Spleen (tissue), 11 donors: Measurements from ENCODE around the gene CTSK. TPM values are rescaled to one million over a fixed set of nuclear protein-coding genes. Genes with fewer than 3 reads are reported as not detected.
A peak's percentile ranks its signal among the peaks of the same experiment; 100 is the strongest.
"Not testable (repeated sequence)": the region's sequence is repeated elsewhere in the genome, so short reads cannot be mapped to it uniquely, and the experiment has no call there.

Experiments used
- DNase-seq: peaks from one replicate; pipeline ENCODE4 v3.0.0-alpha.2; 2020
- H3K27ac ChIP-seq, 8 donors: fragments of 200-600 bp; sonication (generic) in 7 of 8; 1 replicate in 4 of 8; 2 replicates in 4 of 8; pipeline versions ENCODE4 v1.5.0 to v1.8.0; 2016 to 2021; ENCODE audit warnings: inconsistent platforms in 4 of 8, mild to moderate bottlenecking in 4 of 8, moderate library complexity in 1 of 8
- H3K27me3 ChIP-seq, 7 donors: fragments of 200-600 bp; sonication (generic) in 6 of 7; replicated peaks in 1 of 7; 1 replicate in 4 of 7; 2 replicates in 3 of 7; pipeline versions ENCODE4 v1.5.0 to v1.8.0; 2016 to 2021; ENCODE audit warnings: inconsistent platforms in 3 of 7, mild to moderate bottlenecking in 1 of 7
- H3K36me3 ChIP-seq, 6 donors: fragments of 200-600 bp; sonication (generic) in 5 of 6; 1 replicate in 4 of 6; 2 replicates in 2 of 6; pipeline versions ENCODE4 v1.5.0 to v1.8.0; 2016 to 2021; ENCODE audit warnings: inconsistent platforms in 2 of 6
- H3K4me1 ChIP-seq, 6 donors: fragments of 200-600 bp; sonication (generic) in 5 of 6; 1 replicate in 3 of 6; 2 replicates in 3 of 6; pipeline versions ENCODE4 v1.5.0 to v1.8.0; 2016 to 2021; ENCODE audit warnings: inconsistent platforms in 3 of 6
- H3K4me3 ChIP-seq, 8 donors: fragments of 200-600 bp; sonication (generic) in 7 of 8; 1 replicate in 4 of 8; 2 replicates in 4 of 8; pipeline versions ENCODE4 v1.5.0 to v1.8.0; 2016 to 2021; ENCODE audit warnings: inconsistent platforms in 4 of 8, mild to moderate bottlenecking in 4 of 8, moderate library complexity in 2 of 8
- H3K9me3 ChIP-seq, 8 donors: fragments of 200-600 bp; sonication (generic) in 7 of 8; 1 replicate in 4 of 8; 2 replicates in 4 of 8; pipeline versions ENCODE4 v1.5.0 to v1.8.0; 2016 to 2021; ENCODE audit warnings: inconsistent platforms in 4 of 8
- CTCF ChIP-seq, 11 experiments: fragments of 200-600 bp in 7 of 11; fragments of 450-650 bp in 4 of 11; sonication (generic) in 4 of 11; IDR thresholded peaks in 8 of 11; conservative IDR thresholded peaks in 3 of 11; 1 replicate in 7 of 11; 2 replicates in 4 of 11; pipeline versions ENCODE4 v1.4.0 to v1.8.0; 2016 to 2021; ENCODE audit warnings: antibody characterized with exemption in 11 of 11, inconsistent platforms in 4 of 11, mild to moderate bottlenecking in 1 of 11
- POLR2A ChIP-seq, 3 donors: fragments of 450-650 bp; IDR thresholded peaks; one replicate each; pipeline ENCODE4 v1.5.1; 2017; ENCODE audit warnings: antibody characterized with exemption in 3 of 3, mild to moderate bottlenecking in 1 of 3
- POLR2AphosphoS5 ChIP-seq, 3 donors: sonication (generic); formaldehyde crosslinking; IDR thresholded peaks; one replicate each; pipeline ENCODE4 v1.5.1; 2017; ENCODE audit warnings: antibody characterized with exemption in 3 of 3
- WGBS, 5 donors: extraction: QIAGEN DNeasy Blood & Tissue Kit in 3 of 5; methylation state at CpG; one replicate each; pipeline versions ENCODE4 v1.1.5 to v1.1.7; 2013 to 2018; 5-methylcytosine and 5-hydroxymethylcytosine counted together
- intact Hi-C: fragments of 100-400 bp; cut with DNase I; formaldehyde crosslinking; loops from one replicate; pipeline ENCODE4 v1.15.0; 2023; ENCODE audit warnings: low total_unique reads
- polyA plus RNA-seq, 3 donors: library from polyadenylated mRNA; stranded (reverse); fragments of 200-250 nt; gene quantifications; one replicate each; pipeline ENCODE4 v1.2.1, GENCODE V29; 2013
- total RNA-seq, 7 donors: library from RNA; depleted of rRNA in 3 of 7; stranded (reverse); fragments of >200 nt in 3 of 7; fragmentation: NEBNext Ultra II Directional in 4 of 7; extraction: Animal tissue kit (Norgen Biotek cat#: 25700) in 4 of 7; gene quantifications; one replicate each; pipeline versions ENCODE4 v1.1.0 to v1.2.1, GENCODE V29; 2016 to 2021
- donor health status: healthy with polysubstance abuse.
- donor health status: DM: no; HTN: no; CAD: no; lungs with moderate emphysema.
- donor health status: DM: no; HTN: no; CAD: no.
- donor health status: Bipolar disorder and iron deficiency.
- donor health status: healthy.
- donor health status: DM: no; HTN: no; CAD: no.
- donor health status: DM: yes; HTN: yes; CAD: no.

Gene CTSK
- total and polyA plus RNA-seq, 10 donors = 11.5 to 68.2 (median 22.2) TPM

- Histone ChIP-seq H3K9me3 (no peaks in the 10 kb centered on the region), H3K27ac (no peak overlapping the region), H3K27me3 (no peaks in the 10 kb centered on the region), H3K36me3 (peaks cover 0 to 39% (median 4%) of the 10 kb centered on the region in 6 donors), H3K4me3 (no peak overlapping the region), H3K4me1 (peaks cover 6 to 28% (median 12%) of the 10 kb centered on the region in 6 donors)
- TF ChIP-seq POLR2A (IDR thresholded peaks at IDR 0.05) (no peak), CTCF (IDR thresholded peaks at IDR 0.05 in 8 of 11, conservative IDR thresholded peaks at IDR 0.05 in 3 of 11) (no peak), POLR2AphosphoS5 (IDR thresholded peaks at IDR 0.05) (no peak)
- intact Hi-C loops = no loop called here
- DNase-seq = no peak
- 91 to 98% (median 93%) methylated on average over 4 of the region's 4 CpGs for WGBS, 5 donors
Measured at GRCh38 chr1:150805899-150806298, 2.2 kb downstream of the CTSK start.

GRCh38 chr1:150804671-150805070, 3.4 kb downstream of the CTSK start:
- WGBS, 5 donors = 85 to 94% (median 93%) methylated on average over 3 of the region's 3 CpGs
- Histone ChIP-seq H3K27me3 (no peaks in the 10 kb centered on the region), H3K4me3 (no peak overlapping the region), H3K36me3 (peaks cover 0 to 38% (median 0%) of the 10 kb centered on the region in 6 donors), H3K27ac (no peak overlapping the region), H3K9me3 (no peaks in the 10 kb centered on the region), H3K4me1 (peaks cover 6 to 28% (median 12%) of the 10 kb centered on the region in 6 donors)
- TF ChIP-seq POLR2A (IDR thresholded peaks at IDR 0.05) = no peak
- intact Hi-C loops = no loop called here
- DNase-seq = no peak

GRCh38 chr1:150799089-150799488, 9.0 kb downstream of the CTSK start:
- Histone ChIP-seq H3K36me3 (peaks cover 0 to 86% (median 26%) of the 10 kb centered on the region in 6 donors), H3K9me3 (no peaks in the 10 kb centered on the region), H3K27ac (no peak overlapping the region), H3K4me1 (peaks cover 0 to 5% (median 0%) of the 10 kb centered on the region in 6 donors), H3K27me3 (no peaks in the 10 kb centered on the region), H3K4me3 (no peak overlapping the region)
- WGBS, 5 donors = 93 to 97% (median 96%) methylated on average over 5 of the region's 5 CpGs
- TF ChIP-seq CTCF (IDR thresholded peaks at IDR 0.05 in 8 of 11, conservative IDR thresholded peaks at IDR 0.05 in 3 of 11) (no peak), POLR2AphosphoS5 (IDR thresholded peaks at IDR 0.05) (no peak), POLR2A (IDR thresholded peaks at IDR 0.05) (no peak)
- DNase-seq = no peak
- intact Hi-C loops = no loop called here

- TF ChIP-seq POLR2A (IDR thresholded peaks at IDR 0.05) (no peak), CTCF (IDR thresholded peaks at IDR 0.05 in 8 of 11, conservative IDR thresholded peaks at IDR 0.05 in 3 of 11) (no peak), POLR2AphosphoS5 (IDR thresholded peaks at IDR 0.05) (no peak)
- Histone ChIP-seq H3K27ac (no peak overlapping the region), H3K4me3 (no peak overlapping the region), H3K27me3 (no peaks in the 10 kb centered on the region), H3K9me3 (no peaks in the 10 kb centered on the region), H3K4me1 (peaks cover 0 to 8% (median 0%) of the 10 kb centered on the region in 6 donors), H3K36me3 (peaks cover 0 to 80% (median 26%) of the 10 kb centered on the region in 6 donors)
- DNase-seq = no peak
- intact Hi-C loops = no loop called here
- 83 to 98% (median 88%) methylated on average over 4 of the region's 4 CpGs for WGBS, 5 donors
Measured at GRCh38 chr1:150798525-150798924, 9.5 kb downstream of the CTSK start.

GRCh38 chr1:150796374-150796773, 11.7 kb downstream of the CTSK start:
- H3K9me3 ChIP-seq = no peaks in the 10 kb centered on the region
- 84 to 95% (median 90%) methylated on average over 3 of the region's 3 CpGs for WGBS, 5 donors
- H3K36me3 ChIP-seq = peaks cover 0 to 64% (median 26%) of the 10 kb centered on the region in 6 donors
- H3K27me3 ChIP-seq = no peaks in the 10 kb centered on the region
- no peak for TF ChIP-seq POLR2A (IDR thresholded peaks at IDR 0.05)
- TF ChIP-seq POLR2AphosphoS5 (IDR thresholded peaks at IDR 0.05) = no peak
- intact Hi-C loops = no loop called here
- no peak overlapping the region for H3K4me3 ChIP-seq
- no peak overlapping the region for H3K27ac ChIP-seq
- DNase-seq = no peak
- H3K4me1 ChIP-seq = peaks cover 0 to 22% (median 2%) of the 10 kb centered on the region in 6 donors

GRCh38 chr1:150793778-150794177, 14.3 kb downstream of the CTSK start:
- WGBS, 5 donors = 90 to 97% (median 95%) methylated on average over 3 of the region's 3 CpGs
- H3K9me3 ChIP-seq, H3K4me3 ChIP-seq, DNase-seq, H3K27me3 ChIP-seq, intact Hi-C loops: not testable (repeated sequence)
- Histone ChIP-seq H3K4me1 (peaks cover 0 to 46% (median 4%) of the 10 kb centered on the region in 6 donors), H3K36me3 (peaks cover 0 to 42% (median 18%) of the 10 kb centered on the region in 6 donors), H3K27ac (peak overlapping the region in 4 of 8 donors; percentile 10 to 71 (median 64))
